PC-3 (cell line): ENCODE results near the gene ARHGAP4.

Source experiments
- CTCF ChIP-seq: fragments of 300-600 bp; sonication (generic); conservative IDR thresholded peaks from 2 replicates; pipeline ENCODE4 v1.5.1; 2017; ENCODE audit warnings: antibody characterized with exemption, low read depth, mild to moderate bottlenecking, low read length
- EZH2 ChIP-seq: fragments of 300-600 bp; sonication (generic); IDR thresholded peaks from one replicate; pipeline ENCODE4 v1.6.1; 2017; ENCODE audit warnings: antibody characterized with exemption, mild to moderate bottlenecking, low read length; ENCODE audit not compliant: unreplicated experiment

- TF ChIP-seq CTCF, result no peak
- no peak for TF ChIP-seq EZH2
Measured at GRCh38 chrX:153964105-153964504, 38.0 kb upstream of the ARHGAP4 start.
